A549 (cell line): Measurements from ENCODE around the gene NLRC5. TPM values are rescaled to one million over a fixed set of nuclear protein-coding genes. Genes with fewer than 3 reads are reported as not detected.

Experiments used
- ATAC-seq, 2 experiments: fragments of 200-7000 bp in 1 of 2; fragments of >200 bp in 1 of 2; cut with Nextera tagmentation in 1 of 2; cut with Tn5 transposase in 1 of 2; 3 replicates each; pipeline versions ENCODE4 v1.8.0 to v1.9.1; 2018 to 2020; ENCODE audit warnings: mild to moderate bottlenecking in 1 of 2, moderate library complexity in 1 of 2
- CTCF ChIA-PET: fragments of 300-600 bp; sonication (Branson Sonifier 250); formaldehyde crosslinking; extraction: SDS; loops from one replicate; lab custom pipeline; 2021; ENCODE audit warnings: antibody characterized with exemption, inconsistent platforms; lab: Yijun Ruan, JAX
- POLR2A ChIA-PET: fragments of 350-600 bp; formaldehyde crosslinking; extraction: SDS; loops from one replicate; lab custom pipeline; 2021; ENCODE audit warnings: antibody characterized with exemption, inconsistent platforms; lab: Yijun Ruan, JAX
- DNase-seq, 2 experiments: peaks; one replicate each; pipeline versions ENCODE4 v3.0.0 to v3.0.0-alpha.2; 2011 to 2016; ENCODE audit warnings: low read depth in 1 of 2, low spot score in 1 of 2
- FAIRE-seq: peaks from 2 replicates; lab custom pipeline; 2011; peaks lifted over from hg19 to GRCh38; lab: Jason Lieb, UNC
- H3K27ac ChIP-seq, 2 experiments: fragments of >200 bp; sonication (Bioruptor Twin); formaldehyde crosslinking; 3 replicates each; pipeline ENCODE4 v1.5.1; 2016 to 2017
- H3K4me1 ChIP-seq: fragments of >200 bp; sonication (Bioruptor Twin); formaldehyde crosslinking; 3 replicates; pipeline ENCODE4 v1.6.1; 2016
- H3K4me2 ChIP-seq: fragments of >200 bp; sonication (Bioruptor Twin); formaldehyde crosslinking; 3 replicates; pipeline ENCODE4 v1.6.1; 2016
- H3K4me3 ChIP-seq: fragments of >200 bp; sonication (Bioruptor Twin); formaldehyde crosslinking; 3 replicates; pipeline ENCODE4 v1.5.1; 2016
- H3K9me3 ChIP-seq: fragments of >200 bp; sonication (Bioruptor Twin); formaldehyde crosslinking; 3 replicates; pipeline ENCODE4 v1.6.1; 2016
- CBX2 ChIP-seq: fragments of 200-600 bp; sonication (generic); IDR thresholded peaks from 2 replicates; pipeline ENCODE4 v1.6.1; 2016; ENCODE audit warnings: low read depth, mild to moderate bottlenecking, borderline replicate concordance
- CBX8 ChIP-seq: fragments of 200-600 bp; sonication (generic); IDR thresholded peaks from 2 replicates; pipeline ENCODE4 v1.6.1; 2016
- EHF ChIP-seq: fragments of 250-450 bp; sonication (Bioruptor Pico); IDR thresholded peaks from 2 replicates; pipeline ENCODE4 v1.5.0; 2020; ENCODE audit warnings: mild to moderate bottlenecking
- ESRRA ChIP-seq: fragments of 150-350 bp; IDR thresholded peaks from 2 replicates; pipeline ENCODE4 v1.6.1; 2014; ENCODE audit warnings: mild to moderate bottlenecking, low read length, borderline replicate concordance
- FOSB ChIP-seq: fragments of 250-450 bp; sonication (Bioruptor Pico); IDR thresholded peaks from 2 replicates; pipeline ENCODE4 v1.5.0; 2020; ENCODE audit warnings: mild to moderate bottlenecking, moderate library complexity
- FOXS1 ChIP-seq: fragments of 250-450 bp; sonication (Bioruptor Pico); IDR thresholded peaks from 2 replicates; pipeline ENCODE4 v1.5.0; 2020; ENCODE audit warnings: mild to moderate bottlenecking, moderate library complexity
- HDAC2 ChIP-seq: fragments of 200-600 bp; sonication (generic); IDR thresholded peaks from 2 replicates; pipeline ENCODE4 v1.6.1; 2016
- HOXA7 ChIP-seq: fragments of 250-450 bp; sonication (Bioruptor Pico); IDR thresholded peaks from 2 replicates; pipeline ENCODE4 v1.5.0; 2020; ENCODE audit warnings: mild to moderate bottlenecking, moderate library complexity
- HOXB13 ChIP-seq: fragments of 250-450 bp; sonication (Bioruptor Pico); IDR thresholded peaks from 2 replicates; pipeline ENCODE4 v1.5.0; 2020; ENCODE audit warnings: low read depth, mild to moderate bottlenecking, moderate library complexity
- HOXB5 ChIP-seq: fragments of 250-450 bp; sonication (Bioruptor Pico); IDR thresholded peaks from 2 replicates; pipeline ENCODE4 v1.5.0; 2020; ENCODE audit warnings: mild to moderate bottlenecking, moderate library complexity
- JUN ChIP-seq, 2 experiments: fragments of >200 bp; sonication (Bioruptor Twin); formaldehyde crosslinking; IDR thresholded peaks; 2 replicates in 1 of 2; 3 replicates in 1 of 2; pipeline ENCODE4 v1.6.1; 2016 to 2017
- KDM1A ChIP-seq: fragments of 200-600 bp; sonication (generic); IDR thresholded peaks from 2 replicates; pipeline ENCODE4 v1.6.1; 2016; ENCODE audit warnings: low read depth, mild to moderate bottlenecking
- KDM5A ChIP-seq: fragments of 200-600 bp; sonication (generic); IDR thresholded peaks from 2 replicates; pipeline ENCODE4 v1.6.1; 2016; ENCODE audit warnings: antibody characterized with exemption, mild to moderate bottlenecking
- MAFK ChIP-seq: fragments of 450-650 bp; IDR thresholded peaks from 2 replicates; pipeline ENCODE4 v1.6.1; 2014; ENCODE audit not compliant: partially characterized antibody
- MAZ ChIP-seq: fragments of 150-350 bp; IDR thresholded peaks from 2 replicates; pipeline ENCODE4 v1.6.1; 2014; ENCODE audit warnings: antibody characterized with exemption, low read depth, low read length, borderline replicate concordance
- MYC ChIP-seq: IDR thresholded peaks from 2 replicates; pipeline ENCODE4 v1.6.1; 2012; ENCODE audit warnings: mild to moderate bottlenecking, inconsistent platforms, low read length, improper control_type of control experiment, borderline replicate concordance
- NFE2L2 ChIP-seq: fragments of 150-350 bp; conservative IDR thresholded peaks from 2 replicates; pipeline ENCODE4 v1.6.1; 2014; ENCODE audit warnings: low read length
- POLR2A ChIP-seq: IDR thresholded peaks from 2 replicates; pipeline ENCODE4 v1.6.1; 2012; ENCODE audit warnings: mild to moderate bottlenecking, low read length
- RAD21 ChIP-seq, 2 experiments: fragments of >200 bp in 1 of 2; sonication (Bioruptor Twin) in 1 of 2; formaldehyde crosslinking in 1 of 2; IDR thresholded peaks in 1 of 2; conservative IDR thresholded peaks in 1 of 2; 2 replicates in 1 of 2; 3 replicates in 1 of 2; pipeline ENCODE4 v1.6.1; 2012 to 2018; ENCODE audit warnings: inconsistent platforms in 1 of 2
- RCOR1 ChIP-seq: fragments of 150-350 bp; IDR thresholded peaks from 2 replicates; pipeline ENCODE4 v1.6.1; 2014; ENCODE audit warnings: antibody characterized with exemption, low read length, low read depth
- RFX5 ChIP-seq: fragments of 450-650 bp; IDR thresholded peaks from 2 replicates; pipeline ENCODE4 v1.7.1; 2014; ENCODE audit warnings: antibody characterized with exemption, mild to moderate bottlenecking, moderate library complexity
- TFCP2L1 ChIP-seq: fragments of 250-450 bp; sonication (Bioruptor Pico); IDR thresholded peaks from 2 replicates; pipeline ENCODE4 v1.5.0; 2021; ENCODE audit warnings: mild to moderate bottlenecking
- TP53 ChIP-seq: fragments of 250-450 bp; sonication (Bioruptor Pico); IDR thresholded peaks from 2 replicates; pipeline ENCODE4 v1.5.0; 2021; ENCODE audit warnings: mild to moderate bottlenecking, moderate library complexity
- ZSCAN20 ChIP-seq: fragments of 250-450 bp; sonication (Bioruptor Pico); IDR thresholded peaks from 2 replicates; pipeline ENCODE4 v1.8.0; 2022; ENCODE audit warnings: mild to moderate bottlenecking, moderate library complexity
- WGBS: methylation state at CpG from one replicate; pipeline ENCODE4 v1.1.6; 2017; ENCODE audit errors: missing lambda C conversion rate; 5-methylcytosine and 5-hydroxymethylcytosine counted together
- polyA plus RNA-seq, 4 experiments: library from polyadenylated mRNA; depleted of rRNA in 3 of 4; stranded (reverse); fragments of >200 nt; fragmentation: RNase III in 1 of 4; extraction: RNeasy Plus Mini Kit Qiagen cat#74134 plus additional on column Dnase treatment in 1 of 4; gene quantifications; 2 replicates in 3 of 4; 3 replicates in 1 of 4; pipeline ENCODE4 v1.2.3, GENCODE V29; 2011 to 2017
- TF ChIP-seq, protein P1 (sequence below): fragments of 200-600 bp; sonication (generic); IDR thresholded peaks from 2 replicates; pipeline ENCODE4 v1.6.1; 2016; ENCODE audit warnings: antibody characterized with exemption, mild to moderate bottlenecking, moderate library complexity
- TF ChIP-seq, protein P2 (sequence below): IDR thresholded peaks from 2 replicates; pipeline ENCODE4 v1.6.1; 2012
- TF ChIP-seq, protein P3 (sequence below): IDR thresholded peaks from 2 replicates; pipeline ENCODE4 v1.6.1; 2012; ENCODE audit warnings: low read depth, borderline replicate concordance
- TF ChIP-seq, protein P4 (sequence below): fragments of >200 bp; sonication (Bioruptor Twin); formaldehyde crosslinking; IDR thresholded peaks from 2 replicates; pipeline ENCODE4 v1.6.1; 2016

Gene NLRC5
- polyA plus RNA-seq, 2 of the 4 experiments (the other 2 are of a cell fraction), result 2.5 to 3.6 TPM

DNA sequence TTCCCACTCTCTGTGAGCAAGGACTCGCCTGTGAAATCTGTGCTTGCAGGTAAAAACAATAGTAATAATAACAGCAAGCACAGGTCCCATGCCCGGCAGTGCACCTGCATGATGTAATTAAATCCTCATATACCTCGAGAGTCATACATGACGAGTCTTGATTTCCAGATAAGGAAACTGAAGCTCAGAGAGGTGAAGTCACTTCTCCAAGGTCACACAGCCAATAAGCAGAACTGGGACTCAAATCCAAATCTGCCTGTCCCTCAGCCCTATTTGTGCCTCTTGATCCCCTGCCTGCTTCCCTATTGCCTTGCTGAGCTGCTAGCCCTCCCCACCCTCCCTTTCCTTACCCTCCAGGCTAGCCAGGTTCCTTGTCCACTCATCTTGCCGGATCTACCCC is 65.0 kb downstream of the NLRC5 start:
- no peak overlapping the region for H3K4me2 ChIP-seq
- POLR2A ChIA-PET, result no interaction called here
- no peak for TF ChIP-seq KDM5A
- no peak for TF ChIP-seq FOSB (CRISPR knock-in tag)
- TF ChIP-seq TFCP2L1 (CRISPR knock-in tag), result no peak
- TF ChIP-seq RFX5, result no peak
- no peak for TF ChIP-seq HOXB5 (CRISPR knock-in tag)
- TF ChIP-seq ZSCAN20 (CRISPR knock-in tag), result no peak
- no peak for TF ChIP-seq RAD21 (conservative IDR thresholded peaks at IDR 0.05 in 1 of 2, IDR thresholded peaks at IDR 0.05 in 1 of 2)
- TF ChIP-seq HOXB13 (CRISPR knock-in tag), result no peak
- no peak for TF ChIP-seq MYC
- H3K9me3 ChIP-seq, result no peaks in the 10 kb centered on the region
- FAIRE-seq, result no peak
- no peaks in the 10 kb centered on the region for H3K4me1 ChIP-seq
- WGBS, result 50% methylated on average over 5 of the region's 5 CpGs
- H3K4me3 ChIP-seq, result no peak overlapping the region
- CTCF ChIA-PET, result interaction anchor here (1.2 to 2.6 kb wide), 3 partner anchors 9 to 70 kb away, joined by 3 to 16 read pairs (median 3); no protein-coding TSS in a partner anchor
- no peak for DNase-seq
- no peak for ATAC-seq
- H3K27ac ChIP-seq, result no peak overlapping the region

DNA sequence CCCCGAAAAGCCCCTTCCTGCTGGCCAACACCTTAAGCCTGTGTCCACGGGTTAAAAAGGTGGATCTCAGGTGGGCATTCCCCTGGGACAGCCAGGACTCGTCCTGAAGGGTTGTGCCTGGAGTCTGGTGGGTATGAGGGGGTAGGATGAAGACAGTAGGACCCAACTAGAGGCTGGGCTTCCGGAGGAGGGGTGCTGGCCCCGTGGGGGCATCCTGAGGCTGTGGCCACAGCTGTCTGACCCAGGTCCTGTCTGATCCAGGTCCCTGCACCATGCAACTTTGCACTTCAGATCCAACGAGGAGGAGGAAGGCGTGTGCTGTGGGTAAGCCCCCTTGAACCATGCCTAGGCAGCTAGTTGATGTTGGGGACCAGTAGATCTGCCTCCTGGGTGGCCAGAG is 65.4 kb downstream of the NLRC5 start:
- no peak for FAIRE-seq
- CTCF ChIA-PET, result interaction anchor here (1.2 to 2.6 kb wide), 2 partner anchors 9 to 29 kb away, joined by 3 to 16 read pairs; no protein-coding TSS in a partner anchor
- Histone ChIP-seq H3K27ac (no peak overlapping the region), H3K4me2 (no peak overlapping the region), H3K4me1 (no peaks in the 10 kb centered on the region)
- 39% methylated on average over 6 of the region's 7 CpGs for WGBS
- DNase-seq, result no peak
- no peak for ATAC-seq
- TF ChIP-seq EHF (CRISPR knock-in tag) (no peak), FOSB (CRISPR knock-in tag) (no peak), ESRRA (no peak), TP53 (CRISPR knock-in tag) (no peak)
- TF ChIP-seq, protein P1, sequence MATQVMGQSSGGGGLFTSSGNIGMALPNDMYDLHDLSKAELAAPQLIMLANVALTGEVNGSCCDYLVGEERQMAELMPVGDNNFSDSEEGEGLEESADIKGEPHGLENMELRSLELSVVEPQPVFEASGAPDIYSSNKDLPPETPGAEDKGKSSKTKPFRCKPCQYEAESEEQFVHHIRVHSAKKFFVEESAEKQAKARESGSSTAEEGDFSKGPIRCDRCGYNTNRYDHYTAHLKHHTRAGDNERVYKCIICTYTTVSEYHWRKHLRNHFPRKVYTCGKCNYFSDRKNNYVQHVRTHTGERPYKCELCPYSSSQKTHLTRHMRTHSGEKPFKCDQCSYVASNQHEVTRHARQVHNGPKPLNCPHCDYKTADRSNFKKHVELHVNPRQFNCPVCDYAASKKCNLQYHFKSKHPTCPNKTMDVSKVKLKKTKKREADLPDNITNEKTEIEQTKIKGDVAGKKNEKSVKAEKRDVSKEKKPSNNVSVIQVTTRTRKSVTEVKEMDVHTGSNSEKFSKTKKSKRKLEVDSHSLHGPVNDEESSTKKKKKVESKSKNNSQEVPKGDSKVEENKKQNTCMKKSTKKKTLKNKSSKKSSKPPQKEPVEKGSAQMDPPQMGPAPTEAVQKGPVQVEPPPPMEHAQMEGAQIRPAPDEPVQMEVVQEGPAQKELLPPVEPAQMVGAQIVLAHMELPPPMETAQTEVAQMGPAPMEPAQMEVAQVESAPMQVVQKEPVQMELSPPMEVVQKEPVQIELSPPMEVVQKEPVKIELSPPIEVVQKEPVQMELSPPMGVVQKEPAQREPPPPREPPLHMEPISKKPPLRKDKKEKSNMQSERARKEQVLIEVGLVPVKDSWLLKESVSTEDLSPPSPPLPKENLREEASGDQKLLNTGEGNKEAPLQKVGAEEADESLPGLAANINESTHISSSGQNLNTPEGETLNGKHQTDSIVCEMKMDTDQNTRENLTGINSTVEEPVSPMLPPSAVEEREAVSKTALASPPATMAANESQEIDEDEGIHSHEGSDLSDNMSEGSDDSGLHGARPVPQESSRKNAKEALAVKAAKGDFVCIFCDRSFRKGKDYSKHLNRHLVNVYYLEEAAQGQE, result no peak
- TF ChIP-seq, all 56 proteins: peak for 0
- POLR2A ChIA-PET, result no interaction called here
- Histone ChIP-seq H3K9me3 (no peaks in the 10 kb centered on the region), H3K4me3 (no peak overlapping the region)

DNA sequence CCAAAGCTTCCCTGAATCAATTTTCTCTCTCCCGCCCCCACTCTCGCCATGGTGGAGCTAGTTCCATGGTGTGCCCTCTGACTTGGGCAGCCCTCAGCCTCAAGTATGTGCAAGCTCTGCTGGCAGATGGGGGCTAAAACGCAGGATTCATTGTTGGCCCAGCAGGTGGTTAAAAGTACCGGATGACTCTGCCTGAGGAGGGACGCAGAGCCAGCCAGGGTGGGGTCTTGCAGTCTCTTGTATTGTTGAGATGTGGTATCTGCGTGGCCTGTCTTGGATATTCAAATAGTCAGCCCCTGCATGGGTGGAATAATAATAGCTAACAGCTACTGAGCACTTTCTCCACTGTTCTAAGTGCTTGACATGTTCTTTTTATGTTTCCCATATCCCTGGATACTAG is 66.3 kb downstream of the NLRC5 start:
- Histone ChIP-seq H3K27ac (no peak overlapping the region), H3K4me3 (no peak overlapping the region), H3K4me1 (no peaks in the 10 kb centered on the region), H3K9me3 (no peaks in the 10 kb centered on the region), H3K4me2 (no peak overlapping the region)
- 71% methylated on average over 6 of the region's 6 CpGs for WGBS
- ATAC-seq, result no peak
- DNase-seq, result no peak
- no peak for TF ChIP-seq MAFK
- TF ChIP-seq HOXB13 (CRISPR knock-in tag), result no peak
- ChIA-PET CTCF (interaction anchor here (0.6 to 2.6 kb wide), 2 partner anchors 28 to 38 kb away, joined by 3 to 16 read pairs; no protein-coding TSS in a partner anchor), POLR2A (no interaction called here)
- no peak for FAIRE-seq

DNA sequence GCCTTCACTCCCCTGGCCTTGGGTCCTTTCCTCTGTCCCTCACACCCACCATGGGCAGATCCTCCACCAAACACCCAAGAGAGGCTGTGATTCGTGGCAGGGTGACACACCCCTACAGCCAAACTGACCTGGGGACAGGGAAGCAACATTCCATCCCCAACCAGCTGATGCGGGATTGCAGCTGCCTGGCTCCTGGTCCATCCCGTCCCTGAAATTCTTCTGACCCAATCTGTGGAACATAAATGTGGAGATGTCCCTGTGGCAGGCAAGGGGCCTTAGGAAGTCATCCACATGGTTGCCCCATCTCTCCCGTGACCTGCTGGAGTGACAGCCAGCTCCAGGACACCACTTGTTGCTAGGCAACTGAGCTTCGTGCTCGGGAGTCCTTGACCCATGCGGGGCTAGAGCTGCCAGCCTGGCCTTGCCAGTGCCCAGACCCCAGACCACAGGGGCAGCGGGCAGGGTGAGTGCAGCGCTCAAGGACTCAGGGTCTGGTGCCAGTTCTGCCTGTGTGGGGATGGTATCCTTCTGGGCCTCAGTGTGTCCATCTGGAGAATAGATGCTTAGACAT is 69.0 kb downstream of the NLRC5 start:
- no peak for DNase-seq
- FAIRE-seq, result no peak
- Histone ChIP-seq H3K4me1 (no peaks in the 10 kb centered on the region), H3K9me3 (no peaks in the 10 kb centered on the region), H3K4me2 (no peak overlapping the region), H3K27ac (no peak overlapping the region), H3K4me3 (no peak overlapping the region)
- WGBS, result 59% methylated on average over 8 of the region's 9 CpGs
- ChIA-PET POLR2A (no interaction called here), CTCF (no interaction called here)
- no peak for ATAC-seq
- TF ChIP-seq, protein P2, sequence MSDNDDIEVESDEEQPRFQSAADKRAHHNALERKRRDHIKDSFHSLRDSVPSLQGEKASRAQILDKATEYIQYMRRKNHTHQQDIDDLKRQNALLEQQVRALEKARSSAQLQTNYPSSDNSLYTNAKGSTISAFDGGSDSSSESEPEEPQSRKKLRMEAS, result no peak
- TF ChIP-seq RCOR1 (no peak), POLR2A (no peak), RAD21 (conservative IDR thresholded peaks at IDR 0.05 in 1 of 2, IDR thresholded peaks at IDR 0.05 in 1 of 2) (no peak), HOXA7 (CRISPR knock-in tag) (no peak), CBX8 (no peak), HOXB5 (CRISPR knock-in tag) (no peak), MAZ (no peak), JUN (IDR thresholded peaks at IDR 0.05) (no peak), NFE2L2 (no peak), CBX2 (no peak), FOXS1 (CRISPR knock-in tag) (no peak), ZSCAN20 (CRISPR knock-in tag) (no peak), TFCP2L1 (CRISPR knock-in tag) (no peak), KDM1A (no peak), HDAC2 (no peak)
- TF ChIP-seq, protein P3, sequence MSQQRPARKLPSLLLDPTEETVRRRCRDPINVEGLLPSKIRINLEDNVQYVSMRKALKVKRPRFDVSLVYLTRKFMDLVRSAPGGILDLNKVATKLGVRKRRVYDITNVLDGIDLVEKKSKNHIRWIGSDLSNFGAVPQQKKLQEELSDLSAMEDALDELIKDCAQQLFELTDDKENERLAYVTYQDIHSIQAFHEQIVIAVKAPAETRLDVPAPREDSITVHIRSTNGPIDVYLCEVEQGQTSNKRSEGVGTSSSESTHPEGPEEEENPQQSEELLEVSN, result no peak
- TF ChIP-seq, protein P4, sequence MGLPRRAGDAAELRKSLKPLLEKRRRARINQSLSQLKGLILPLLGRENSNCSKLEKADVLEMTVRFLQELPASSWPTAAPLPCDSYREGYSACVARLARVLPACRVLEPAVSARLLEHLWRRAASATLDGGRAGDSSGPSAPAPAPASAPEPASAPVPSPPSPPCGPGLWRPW, result no peak
